BJ (cell line): ENCODE measurements around the gene NGFR. TPM values are rescaled to one million over a fixed set of nuclear protein-coding genes. Genes with fewer than 3 reads are reported as not detected.
"Not testable (repeated sequence)": the region's sequence is repeated elsewhere in the genome, so short reads cannot be mapped to it uniquely, and the experiment has no call there.

Experiments used
- CTCF ChIA-PET: fragments of 350-600 bp; formaldehyde crosslinking; extraction: SDS; loops from one replicate; lab custom pipeline; 2021; ENCODE audit warnings: antibody characterized with exemption, inconsistent platforms; lab: Yijun Ruan, JAX
- POLR2A ChIA-PET: fragments of 300-600 bp; sonication (Branson Sonifier 250); formaldehyde crosslinking; extraction: SDS; loops from one replicate; lab custom pipeline; 2021; ENCODE audit warnings: antibody characterized with exemption; lab: Charles Lee
- DNase-seq: peaks from one replicate; pipeline ENCODE4 v3.0.0-alpha.2; 2011; ENCODE audit warnings: low read depth
- H3K27me3 ChIP-seq: 2 replicates; pipeline ENCODE4 v1.6.0; 2011; ENCODE audit warnings: low read length; ENCODE audit not compliant: control insufficient read depth, insufficient read depth
- H3K36me3 ChIP-seq: 2 replicates; pipeline ENCODE4 v1.5.1; 2011; ENCODE audit warnings: low read length; ENCODE audit not compliant: control insufficient read depth, insufficient read depth
- H3K4me3 ChIP-seq: 2 replicates; pipeline ENCODE4 v1.5.1; 2011; ENCODE audit warnings: low read depth, mild to moderate bottlenecking, control low read depth, low read length
- polyA plus RNA-seq: library from polyadenylated mRNA; depleted of rRNA; stranded (reverse); fragments of >200 nt; gene quantifications from 2 replicates; pipeline ENCODE4 v1.2.3, GENCODE V29; 2011
- TF ChIP-seq, protein P1 (sequence below): IDR thresholded peaks from 2 replicates; pipeline ENCODE4 v1.5.1; 2011; ENCODE audit warnings: low read depth, mild to moderate bottlenecking, control low read depth, inconsistent platforms, low read length, moderate library complexity; ENCODE audit not compliant: insufficient read depth

The NGFR gene
- polyA plus RNA-seq, 1 experiment: 0.10 TPM

DNA sequence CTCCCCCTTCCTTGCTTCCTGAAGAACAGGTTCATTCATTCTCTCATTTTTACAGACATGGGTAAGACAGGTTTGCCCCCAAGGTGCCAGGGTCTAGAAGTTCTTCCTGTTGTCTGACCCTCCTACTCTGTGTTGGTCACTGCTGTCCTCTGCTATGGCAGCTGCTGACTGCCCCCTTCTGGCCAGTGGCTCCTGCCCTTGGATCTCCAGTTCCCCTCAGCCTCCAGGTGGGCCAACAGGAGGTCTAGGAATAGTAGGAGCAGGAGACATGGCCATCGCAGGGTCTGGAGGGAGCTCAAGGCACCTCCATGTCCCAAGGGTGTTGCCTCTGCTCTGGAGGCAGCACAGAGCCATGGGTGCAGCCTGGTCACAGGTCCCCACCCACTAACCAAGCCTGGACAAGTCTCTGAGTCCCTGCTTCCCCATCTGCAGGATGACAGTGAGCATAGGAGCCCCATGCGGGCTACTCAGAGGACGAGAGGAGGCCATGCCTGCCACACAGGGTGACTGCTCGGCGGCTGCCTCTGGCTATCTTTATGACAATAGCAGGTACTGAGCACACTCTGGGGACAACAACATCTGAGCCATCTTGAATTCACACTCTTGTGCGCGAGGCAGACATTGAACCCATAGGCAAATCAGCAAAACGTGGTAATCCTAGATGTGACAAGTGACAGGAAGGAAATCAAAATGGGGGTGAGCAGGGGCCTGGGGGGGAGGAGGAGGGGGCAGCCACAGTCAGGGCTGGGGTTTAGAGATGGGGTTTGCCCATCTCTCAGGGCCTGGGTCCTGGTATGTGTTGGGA is 53.6 kb downstream of the NGFR start:
- ChIA-PET CTCF (interaction anchor here (1.1 to 5.5 kb wide), 8 partner anchors 8 to 117 kb away, joined by 3 to 43 read pairs (median 4); no protein-coding TSS in a partner anchor), POLR2A (no interaction called here)
- no peaks in the 10 kb centered on the region for H3K36me3 ChIP-seq
- H3K27me3 ChIP-seq: peaks cover 9% of the 10 kb centered on the region
- no peak overlapping the region for H3K4me3 ChIP-seq
- TF ChIP-seq, protein P1, sequence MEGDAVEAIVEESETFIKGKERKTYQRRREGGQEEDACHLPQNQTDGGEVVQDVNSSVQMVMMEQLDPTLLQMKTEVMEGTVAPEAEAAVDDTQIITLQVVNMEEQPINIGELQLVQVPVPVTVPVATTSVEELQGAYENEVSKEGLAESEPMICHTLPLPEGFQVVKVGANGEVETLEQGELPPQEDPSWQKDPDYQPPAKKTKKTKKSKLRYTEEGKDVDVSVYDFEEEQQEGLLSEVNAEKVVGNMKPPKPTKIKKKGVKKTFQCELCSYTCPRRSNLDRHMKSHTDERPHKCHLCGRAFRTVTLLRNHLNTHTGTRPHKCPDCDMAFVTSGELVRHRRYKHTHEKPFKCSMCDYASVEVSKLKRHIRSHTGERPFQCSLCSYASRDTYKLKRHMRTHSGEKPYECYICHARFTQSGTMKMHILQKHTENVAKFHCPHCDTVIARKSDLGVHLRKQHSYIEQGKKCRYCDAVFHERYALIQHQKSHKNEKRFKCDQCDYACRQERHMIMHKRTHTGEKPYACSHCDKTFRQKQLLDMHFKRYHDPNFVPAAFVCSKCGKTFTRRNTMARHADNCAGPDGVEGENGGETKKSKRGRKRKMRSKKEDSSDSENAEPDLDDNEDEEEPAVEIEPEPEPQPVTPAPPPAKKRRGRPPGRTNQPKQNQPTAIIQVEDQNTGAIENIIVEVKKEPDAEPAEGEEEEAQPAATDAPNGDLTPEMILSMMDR: peak; percentile 80
- DNase-seq: no peak

DNA sequence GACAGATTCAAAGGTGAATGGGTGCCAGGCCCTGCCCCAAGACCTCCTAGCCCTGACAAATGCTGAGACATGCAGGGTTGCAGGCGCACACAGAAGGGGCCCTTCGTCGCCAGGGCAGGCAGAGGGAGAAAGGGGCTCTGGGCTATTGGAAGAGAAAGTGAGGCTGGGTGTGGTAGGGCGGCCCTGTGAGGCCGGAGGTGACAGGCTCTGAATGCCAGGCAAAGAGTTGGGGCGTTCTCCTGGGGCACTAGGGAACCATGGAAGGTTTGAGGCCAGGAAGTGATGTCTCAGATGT is 54.2 kb downstream of the NGFR start:
- TF ChIP-seq, protein P1: no peak
- POLR2A ChIA-PET: no interaction called here
- no peak overlapping the region for H3K4me3 ChIP-seq
- H3K27me3 ChIP-seq: peaks cover 9% of the 10 kb centered on the region
- no peaks in the 10 kb centered on the region for H3K36me3 ChIP-seq
- no peak for DNase-seq
- CTCF ChIA-PET: interaction anchor here (0.6 to 10.9 kb wide), 2 partner anchors 38 to 117 kb away, joined by 3 to 294 read pairs; no protein-coding TSS in a partner anchor

- H3K36me3 ChIP-seq: no peaks in the 10 kb centered on the region
- H3K4me3 ChIP-seq: no peak overlapping the region
- ChIA-PET POLR2A (no interaction called here), CTCF (interaction anchor here (0.6 to 10.9 kb wide), 3 partner anchors 20 to 118 kb away, joined by 3 to 294 read pairs (median 4); no protein-coding TSS in a partner anchor)
- peaks cover 8% of the 10 kb centered on the region; the same call in 1 of the 2 replicates for H3K27me3 ChIP-seq
- DNase-seq: no peak
- TF ChIP-seq, protein P1: no peak
Observed at GRCh38 chr17:49549691-49550678, 54.9 kb downstream of the NGFR start.

DNA sequence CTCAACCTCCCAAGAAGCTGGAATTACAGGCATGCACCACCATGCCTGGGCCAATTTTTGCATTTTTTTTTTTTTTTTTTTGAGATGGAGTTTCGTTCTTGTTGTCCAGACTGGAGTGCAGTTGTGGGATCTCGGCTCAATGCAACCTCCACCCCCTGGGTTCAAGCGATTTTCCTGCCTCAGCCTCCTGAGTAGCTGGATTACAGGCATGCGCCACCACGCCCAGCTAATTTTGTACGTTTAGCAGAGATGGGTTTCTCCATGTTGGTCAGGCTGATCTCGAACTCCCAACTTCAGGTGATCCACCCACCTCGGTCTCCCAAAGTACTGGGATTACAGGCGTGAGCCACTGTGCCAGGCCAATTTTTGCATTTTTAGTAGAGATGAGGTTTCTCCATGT is 55.7 kb downstream of the NGFR start:
- CTCF ChIA-PET: interaction anchor here (1.0 to 10.9 kb wide), 2 partner anchors 19 to 119 kb away, joined by 4 to 294 read pairs; no protein-coding TSS in a partner anchor
- POLR2A ChIA-PET, H3K27me3 ChIP-seq, H3K36me3 ChIP-seq, H3K4me3 ChIP-seq, DNase-seq: not testable (repeated sequence)

DNA sequence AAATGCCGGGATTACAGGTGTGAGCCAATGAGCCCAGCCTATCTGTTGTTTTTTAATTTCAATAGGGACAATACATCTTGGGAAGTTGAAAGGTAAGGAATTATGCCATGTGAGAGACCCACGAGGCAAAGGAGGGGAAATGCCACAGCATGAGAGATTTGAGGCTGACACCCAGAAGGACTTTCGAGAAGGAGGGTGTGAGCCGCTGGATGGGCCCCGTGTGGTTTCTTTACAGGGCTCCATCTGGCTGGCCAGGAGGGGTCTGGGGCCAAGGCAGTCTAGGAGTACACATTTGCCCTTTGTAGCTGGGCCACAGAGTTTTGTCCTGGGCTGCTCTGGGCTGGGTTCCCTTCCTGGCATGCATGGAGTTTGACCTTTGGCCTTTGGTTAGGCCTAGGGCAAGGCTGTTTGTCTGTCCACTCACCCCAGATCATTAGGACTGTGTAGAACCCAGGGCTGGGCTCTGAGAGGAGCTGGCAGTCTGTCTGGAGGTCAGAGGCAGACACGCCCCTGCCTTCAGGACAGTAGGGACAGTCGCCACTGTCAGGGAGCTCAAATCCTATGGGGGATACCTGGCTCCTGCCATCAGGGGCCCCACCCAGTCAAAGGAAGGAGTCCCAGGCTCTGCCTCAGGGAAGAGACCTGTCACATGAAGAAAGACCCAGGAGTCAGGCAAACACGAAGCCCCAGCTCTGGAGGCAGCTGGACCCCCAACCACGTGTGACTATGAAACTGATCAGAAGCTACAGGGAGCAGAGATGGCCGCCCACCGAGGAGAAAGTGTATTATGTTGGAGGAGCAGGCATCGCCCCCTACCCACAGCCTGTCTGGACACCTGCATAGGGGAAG is 56.4 kb downstream of the NGFR start:
- TF ChIP-seq, protein P1: no peak
- CTCF ChIA-PET: interaction anchor here (0.9 to 10.9 kb wide), 2 partner anchors 119 to 236 kb away, joined by 3 to 294 read pairs; no protein-coding TSS in a partner anchor
- Histone ChIP-seq H3K27me3 (peaks cover 6% of the 10 kb centered on the region; the same call in 1 of the 2 replicates), H3K4me3 (no peak overlapping the region), H3K36me3 (no peaks in the 10 kb centered on the region)
- POLR2A ChIA-PET: no interaction called here
- DNase-seq: no peak
